ENCODE data around the gene NUPR1.

- TF ChIP-seq CTCF (IDR thresholded peaks at IDR 0.05) (no peak), POLR2AphosphoS5 (IDR thresholded peaks at IDR 0.05) (no peak), POLR2A (IDR thresholded peaks at IDR 0.05) (no peak)
Measured at GRCh38 chr16:28495795-28496749, 42.7 kb downstream of the NUPR1 start.
